ENCODE results near the gene LYRM2. TPM values are rescaled to one million over a fixed set of nuclear protein-coding genes. Genes with fewer than 3 reads are reported as not detected.
A peak's percentile ranks its signal among the peaks of the same experiment; 100 is the strongest.

Gene LYRM2
- total and polyA plus RNA-seq, 9 donors: 11.8 to 44.0 (median 26.2) TPM

DNA sequence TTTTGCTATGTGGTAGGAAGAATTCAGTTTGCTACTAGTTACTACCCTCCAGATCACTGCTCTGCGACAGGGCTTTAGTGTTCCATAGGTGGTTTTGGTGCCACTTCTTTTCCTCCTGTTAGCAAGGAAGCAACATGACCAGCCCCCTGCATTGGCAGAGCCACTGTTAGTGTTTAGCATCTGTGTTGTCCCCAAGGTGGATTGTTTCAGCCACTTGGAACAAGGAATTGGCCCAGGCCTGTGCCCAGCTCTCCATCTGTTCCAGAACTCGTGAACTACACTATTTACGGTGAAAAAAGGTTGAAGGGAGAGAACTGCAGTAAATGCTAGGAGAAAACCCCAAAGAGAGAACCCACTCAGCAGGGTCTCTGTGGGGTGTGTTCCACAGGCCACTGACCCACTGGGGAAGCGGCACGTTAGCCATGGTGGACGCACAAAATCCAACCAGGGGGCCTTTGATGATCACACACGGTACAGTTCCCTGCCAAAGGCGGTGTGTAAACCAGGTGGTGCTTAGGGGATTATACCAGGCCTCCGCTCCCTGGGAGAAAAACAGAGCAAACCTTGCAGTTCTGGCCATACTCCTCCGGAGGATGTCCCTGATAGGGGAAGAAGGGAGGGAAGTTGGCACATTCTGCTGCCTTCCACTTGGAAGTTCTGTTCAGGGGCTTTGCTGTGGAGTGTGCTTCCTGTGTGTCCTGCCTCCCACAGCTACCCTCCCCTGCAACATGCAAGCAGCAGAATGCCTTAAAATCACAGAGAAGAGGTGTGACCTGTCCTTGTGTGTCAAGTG, 72.3 kb downstream of the LYRM2 start:
- Histone ChIP-seq H3K27ac (no peak overlapping the region), H3K27me3 (no peaks in the 10 kb centered on the region), H3K9me3 (no peaks in the 10 kb centered on the region), H3K4me3 (no peak overlapping the region), H3K4me1 (ENCODE audit: insufficient read depth) (peaks cover 12% of the 10 kb centered on the region), H3K36me3 (no peaks in the 10 kb centered on the region)
- TF ChIP-seq, protein P1, sequence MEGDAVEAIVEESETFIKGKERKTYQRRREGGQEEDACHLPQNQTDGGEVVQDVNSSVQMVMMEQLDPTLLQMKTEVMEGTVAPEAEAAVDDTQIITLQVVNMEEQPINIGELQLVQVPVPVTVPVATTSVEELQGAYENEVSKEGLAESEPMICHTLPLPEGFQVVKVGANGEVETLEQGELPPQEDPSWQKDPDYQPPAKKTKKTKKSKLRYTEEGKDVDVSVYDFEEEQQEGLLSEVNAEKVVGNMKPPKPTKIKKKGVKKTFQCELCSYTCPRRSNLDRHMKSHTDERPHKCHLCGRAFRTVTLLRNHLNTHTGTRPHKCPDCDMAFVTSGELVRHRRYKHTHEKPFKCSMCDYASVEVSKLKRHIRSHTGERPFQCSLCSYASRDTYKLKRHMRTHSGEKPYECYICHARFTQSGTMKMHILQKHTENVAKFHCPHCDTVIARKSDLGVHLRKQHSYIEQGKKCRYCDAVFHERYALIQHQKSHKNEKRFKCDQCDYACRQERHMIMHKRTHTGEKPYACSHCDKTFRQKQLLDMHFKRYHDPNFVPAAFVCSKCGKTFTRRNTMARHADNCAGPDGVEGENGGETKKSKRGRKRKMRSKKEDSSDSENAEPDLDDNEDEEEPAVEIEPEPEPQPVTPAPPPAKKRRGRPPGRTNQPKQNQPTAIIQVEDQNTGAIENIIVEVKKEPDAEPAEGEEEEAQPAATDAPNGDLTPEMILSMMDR (IDR thresholded peaks at IDR 0.05): no peak
- TF ChIP-seq EP300 (IDR thresholded peaks at IDR 0.05) (no peak), POLR2A (IDR thresholded peaks at IDR 0.05) (no peak)
- no peak for DNase-seq
- WGBS, 3 donors: 83 to 89% (median 86%) methylated on average over 10 of the region's 10 CpGs
- intact Hi-C loops (cut with DNase I): no loop called here

DNA sequence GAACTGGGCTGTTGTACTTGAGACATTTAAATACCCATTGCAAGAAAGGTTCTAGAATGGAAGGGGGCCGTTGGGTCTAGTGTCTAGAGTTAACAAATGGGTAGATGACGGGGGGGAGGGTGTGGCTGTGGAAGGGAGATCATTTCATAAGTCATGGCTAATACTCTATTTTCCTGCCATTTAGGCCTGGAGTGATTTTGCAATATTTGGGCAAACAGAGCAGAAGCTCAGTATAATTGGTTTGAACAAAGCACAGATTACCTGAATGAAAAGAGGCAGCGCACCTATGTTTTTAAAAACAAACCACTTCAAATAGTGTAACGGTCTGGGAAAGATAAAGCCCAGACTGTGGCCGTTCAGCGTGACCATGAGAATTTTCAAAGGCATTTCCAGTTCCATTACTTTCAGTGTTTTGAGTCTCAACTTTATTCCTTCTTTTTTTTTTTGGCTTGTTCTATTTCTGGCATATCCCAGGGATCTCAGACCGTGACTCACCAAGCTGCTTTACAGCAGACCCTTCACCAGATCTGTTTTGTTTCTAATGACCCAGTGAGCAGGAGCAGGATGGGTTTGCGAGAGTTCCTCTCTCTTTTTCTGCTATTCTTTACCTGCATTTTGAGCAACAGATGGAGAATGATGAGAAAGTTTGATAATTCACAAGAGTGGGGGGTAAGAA, 73.7 kb downstream of the LYRM2 start:
- DNase-seq: peak in 2 of 5 donors; percentile 18 to 32
- Histone ChIP-seq H3K4me1 (ENCODE audit: insufficient read depth) (peaks cover 12% of the 10 kb centered on the region), H3K27me3 (no peaks in the 10 kb centered on the region), H3K36me3 (no peaks in the 10 kb centered on the region), H3K4me3 (no peak overlapping the region), H3K9me3 (no peaks in the 10 kb centered on the region), H3K27ac (no peak overlapping the region)
- WGBS, 3 donors: 17 to 26% (median 22%) methylated on average over 8 of the region's 8 CpGs
- intact Hi-C loops (cut with DNase I): no loop called here
- TF ChIP-seq POLR2A (IDR thresholded peaks at IDR 0.05) (no peak), EP300 (IDR thresholded peaks at IDR 0.05) (no peak)
- TF ChIP-seq, protein P1 (IDR thresholded peaks at IDR 0.05): no peak

DNA sequence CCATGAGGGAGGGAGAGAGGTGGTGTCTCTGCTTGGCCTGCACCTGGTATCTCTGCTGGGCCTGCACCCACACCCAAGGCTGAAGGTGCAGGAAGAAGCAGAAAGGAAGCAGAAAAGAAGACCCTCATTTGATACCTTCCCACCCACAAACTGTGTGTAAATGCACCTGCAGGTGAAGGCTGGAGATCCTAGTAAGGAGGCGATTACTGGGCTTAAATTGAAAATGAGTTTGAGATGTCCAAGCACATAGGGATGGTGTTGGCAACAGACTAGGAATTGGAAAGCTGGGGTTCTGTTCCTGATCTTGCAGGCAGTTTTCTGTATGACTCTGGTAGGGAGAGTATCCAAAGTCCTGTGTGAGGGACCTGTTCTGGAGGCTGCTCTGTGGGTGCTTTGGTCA, 74.7 kb downstream of the LYRM2 start:
- no peak overlapping the region for H3K27ac ChIP-seq
- intact Hi-C loops (cut with DNase I): no loop called here
- WGBS, 3 donors: 92 to 100% (median 97%) methylated on average over 1 of the region's 1 CpG

More for the DNA sequence above, 74.7 kb downstream of the LYRM2 start:
- TF ChIP-seq, protein P1 (IDR thresholded peaks at IDR 0.05): no peak
- TF ChIP-seq EP300 (IDR thresholded peaks at IDR 0.05) (no peak), POLR2A (IDR thresholded peaks at IDR 0.05) (no peak)
- no peaks in the 10 kb centered on the region for H3K27me3 ChIP-seq
- DNase-seq: no peak
- no peak overlapping the region for H3K4me3 ChIP-seq
- no peaks in the 10 kb centered on the region for H3K36me3 ChIP-seq
- peaks cover 12% of the 10 kb centered on the region for H3K4me1 ChIP-seq (ENCODE audit: insufficient read depth)
- H3K9me3 ChIP-seq: no peaks in the 10 kb centered on the region

Measured in ovary (tissue), 9 donors.